HCT116 (cell line): ENCODE data around the gene PVR. TPM values are rescaled to one million over a fixed set of nuclear protein-coding genes. Genes with fewer than 3 reads are reported as not detected.

Source experiments
- ATAC-seq: fragments of 200-7000 bp; cut with Tn5 transposase; 2 replicates; pipeline ENCODE4 v1.9.1; 2020; ENCODE audit warnings: mild to moderate bottlenecking, moderate library complexity
- BruUV-seq: library from RNA; stranded (reverse); fragments of 400-500 nt; replicated peaks from 2 replicates; lab custom pipeline; 2021; lab: Mats Ljungman, UMichigan
- CTCF ChIA-PET: fragments of 300-600 bp; sonication (Branson Sonifier 250); formaldehyde crosslinking; loops from one replicate; lab custom pipeline; 2021; ENCODE audit warnings: antibody characterized with exemption; lab: Charles Lee
- POLR2A ChIA-PET: fragments of 300-600, 350-600 bp; sonication (Branson Sonifier 250); formaldehyde crosslinking; loops from one replicate; lab custom pipeline; 2021; ENCODE audit warnings: antibody characterized with exemption; lab: Charles Lee
- RAD21 ChIA-PET, 2 experiments: fragments of 300-600 bp; sonication (Branson Sonifier 250); formaldehyde crosslinking; loops; one replicate each; lab custom pipeline; 2023; ENCODE audit warnings: low total read pairs in 2 of 2; ENCODE audit not compliant: uncharacterized antibody in 2 of 2, unreplicated experiment in 2 of 2, low non-redundant PET in 1 of 2; lab: Charles Lee
- DNase-seq: peaks from one replicate; pipeline ENCODE4 v3.0.0-alpha.2; 2010; ENCODE audit warnings: low read depth, low spot score
- H2AFZ ChIP-seq: fragments of 200-600 bp; shearing (Covaris generic), sonication (generic); 2 replicates; pipeline ENCODE4 v1.6.1; 2017; ENCODE audit warnings: low read depth, mixed run types, mixed read lengths, antibody characterized with exemption, low read length; ENCODE audit not compliant: poor library complexity, severe bottlenecking
- H3K27ac ChIP-seq: 2 replicates; pipeline ENCODE4 v1.5.1; 2012; ENCODE audit warnings: low read depth, low read length
- H3K27me3 ChIP-seq: fragments of 200-600 bp; sonication (generic); 2 replicates; pipeline ENCODE4 v1.6.1; 2016; ENCODE audit warnings: mixed run types, low read length, mixed read lengths; ENCODE audit not compliant: insufficient read depth
- H3K36me3 ChIP-seq, 2 experiments: fragments of 200-500 bp in 1 of 2; fragments of 200-600 bp in 1 of 2; sonication (Bioruptor generic) in 1 of 2; sonication (generic) in 1 of 2; 2 replicates each; pipeline versions ENCODE4 v1.5.1 to v1.6.1; 2014 to 2016; ENCODE audit warnings: low read length in 2 of 2, inconsistent platforms in 1 of 2, mixed read lengths in 1 of 2, mixed run types in 1 of 2; ENCODE audit not compliant: insufficient read depth in 2 of 2, control insufficient read depth in 1 of 2
- H3K4me1 ChIP-seq, 2 experiments: fragments of 200-600 bp in 1 of 2; sonication (generic) in 1 of 2; 2 replicates each; pipeline versions ENCODE4 v1.5.1 to v1.6.1; 2012 to 2017; ENCODE audit warnings: low read length in 2 of 2, inconsistent platforms in 1 of 2, mild to moderate bottlenecking in 1 of 2, mixed read lengths in 1 of 2, mixed run types in 1 of 2, moderate library complexity in 1 of 2; ENCODE audit not compliant: insufficient read depth in 2 of 2, control insufficient read depth in 1 of 2
- H3K4me2 ChIP-seq: fragments of 200-600 bp; sonication (generic); 2 replicates; pipeline ENCODE4 v1.6.1; 2017; ENCODE audit warnings: mixed run types, low read length, mixed read lengths
- H3K4me3 ChIP-seq, 2 experiments: fragments of 200-600 bp in 1 of 2; sonication (generic) in 1 of 2; replicated peaks in 1 of 2; 2 replicates each; pipeline ENCODE4 v1.5.1; 2011 to 2016; ENCODE audit warnings: low read length in 2 of 2, control low read depth in 1 of 2, low read depth in 1 of 2, mild to moderate bottlenecking in 1 of 2, mixed read lengths in 1 of 2, mixed run types in 1 of 2
- H3K79me2 ChIP-seq: fragments of 200-600 bp; sonication (generic); 2 replicates; pipeline ENCODE4 v1.6.1; 2017; ENCODE audit warnings: mild to moderate bottlenecking, mixed run types, low read length, moderate library complexity, mixed read lengths; ENCODE audit not compliant: insufficient read depth
- H3K9ac ChIP-seq: fragments of 200-600 bp; sonication (generic); 2 replicates; pipeline ENCODE4 v1.6.1; 2016; ENCODE audit warnings: low read length, mixed read lengths
- H3K9me2 ChIP-seq: fragments of 200-600 bp; sonication (generic), shearing (Covaris generic); 2 replicates; pipeline ENCODE4 v1.6.1; 2017; ENCODE audit warnings: mixed run types, mild to moderate bottlenecking, moderate library complexity; ENCODE audit not compliant: insufficient read depth
- H3K9me3 ChIP-seq, 2 experiments: fragments of 200-500 bp in 1 of 2; fragments of 200-600 bp in 1 of 2; sonication (Bioruptor generic) in 1 of 2; sonication (generic) in 1 of 2; 2 replicates each; pipeline ENCODE4 v1.6.1; 2014 to 2017; ENCODE audit warnings: low read length in 2 of 2, mixed read lengths in 2 of 2, inconsistent platforms in 1 of 2, low read depth in 1 of 2, mild to moderate bottlenecking in 1 of 2, mixed run types in 1 of 2, moderate library complexity in 1 of 2; ENCODE audit not compliant: control insufficient read depth in 1 of 2, insufficient read depth in 1 of 2
- H4K20me1 ChIP-seq: fragments of 200-600 bp; sonication (generic), shearing (Covaris generic); 2 replicates; pipeline ENCODE4 v1.6.1; 2017; ENCODE audit warnings: mixed run types, mild to moderate bottlenecking, moderate library complexity; ENCODE audit not compliant: insufficient read depth
- CBX3 ChIP-seq: IDR thresholded peaks from 2 replicates; pipeline ENCODE4 v1.6.1; 2012; ENCODE audit warnings: low read depth
- CEBPB ChIP-seq: IDR thresholded peaks from 2 replicates; pipeline ENCODE4 v1.6.1; 2012; ENCODE audit warnings: low read depth
- CTCF ChIP-seq, 3 experiments: fragments of 200-600 bp in 1 of 3; sonication (generic) in 1 of 3; IDR thresholded peaks in 2 of 3; conservative IDR thresholded peaks in 1 of 3; 2 replicates each; pipeline ENCODE4 v1.5.1; 2012 to 2017; ENCODE audit warnings: low read depth in 2 of 3, low read length in 2 of 3, antibody characterized with exemption in 1 of 3, borderline replicate concordance in 1 of 3, control low read depth in 1 of 3, mild to moderate bottlenecking in 1 of 3, mixed read lengths in 1 of 3, mixed run types in 1 of 3, moderate library complexity in 1 of 3; ENCODE audit not compliant: insufficient read depth in 1 of 3
- EGR1 ChIP-seq: IDR thresholded peaks from 2 replicates; pipeline ENCODE4 v1.6.1; 2012; ENCODE audit warnings: low read depth
- EZH2 ChIP-seq: fragments of 200-600 bp; sonication (generic); IDR thresholded peaks from 2 replicates; pipeline ENCODE4 v1.6.1; 2017; ENCODE audit warnings: antibody characterized with exemption, mixed run types
- FOSL1 ChIP-seq: IDR thresholded peaks from 2 replicates; pipeline ENCODE4 v1.6.1; 2012; ENCODE audit warnings: low read depth
- MAX ChIP-seq: IDR thresholded peaks from 2 replicates; pipeline ENCODE4 v1.6.1; 2012
- SIN3A ChIP-seq: IDR thresholded peaks from 2 replicates; pipeline ENCODE4 v1.6.1; 2012; ENCODE audit warnings: low read depth
- intact Hi-C: fragments of 100-400 bp; cut with micrococcal nuclease; formaldehyde crosslinking; loops from 2 replicates; pipeline ENCODE4 v1.10.0; 2022
- total RNA-seq: library from RNA; stranded (reverse); gene quantifications from one replicate; pipeline ENCODE4 v1.2.1, GENCODE V29; 2021; ENCODE audit not compliant: unreplicated experiment

The PVR gene
- total RNA-seq, 1 experiment from 2014 or later, result 62.0 TPM

- peaks cover 45 to 52% of the 10 kb centered on the region in 2 experiments for H3K4me1 ChIP-seq
- no peak overlapping the region for H3K27ac ChIP-seq
These were observed 50.5 kb downstream of the PVR start for GRCh38 chr19:44694184-44694579.

More at GRCh38 chr19:44694184-44694579, 50.5 kb downstream of the PVR start:
- intact Hi-C loops, result no loop called here
- no peaks in the 10 kb centered on the region for H3K79me2 ChIP-seq
- H3K9me3 ChIP-seq, result no peaks in the 10 kb centered on the region
- no peak overlapping the region for H3K9ac ChIP-seq
- no TSS peak for BruUV-seq
- no peaks in the 10 kb centered on the region for H3K36me3 ChIP-seq
- TF ChIP-seq EZH2 (no peak), FOSL1 (no peak), SIN3A (no peak), EGR1 (no peak; the same call in 1 of the 2 replicates), CEBPB (no peak), MAX (no peak), CBX3 (peak; percentile 44; the same call in 1 of the 2 replicates), CTCF (IDR thresholded peaks at IDR 0.05 in 2 of 3, conservative IDR thresholded peaks at IDR 0.05 in 1 of 3; ENCODE audit: borderline replicate concordance in 1 of 3, insufficient read depth in 1 of 3, low read depth in 2 of 3, low read length in 2 of 3) (peak; percentile 16 to 72 (median 64); a peak in 4 of 6 replicates)
- H3K4me2 ChIP-seq, result no peak overlapping the region
- ChIA-PET RAD21 (no interaction called here), CTCF (interaction anchor here (0.6 to 2.2 kb wide), 3 partner anchors 9 to 77 kb away, joined by 4 to 11 read pairs (median 8); no protein-coding TSS in a partner anchor), POLR2A (interaction anchor here (0.5 kb wide), 1 partner anchor 151 kb away, joined by 3 read pairs; no protein-coding TSS in a partner anchor)
- no peak for DNase-seq
- H4K20me1 ChIP-seq, result no peaks in the 10 kb centered on the region
- ATAC-seq, result peak; percentile 43
- no peaks in the 10 kb centered on the region for H3K9me2 ChIP-seq
- no peak overlapping the region for H2AFZ ChIP-seq
- no peaks in the 10 kb centered on the region for H3K27me3 ChIP-seq
- H3K4me3 ChIP-seq, result no peak overlapping the region
